ENCODE measurements around the gene ERFE.

GRCh38 chr2:238163481-238164198, 4.9 kb downstream of the ERFE start:
- no peak for TF ChIP-seq POLR2A (IDR thresholded peaks at IDR 0.05)
- no peak for TF ChIP-seq CTCF (IDR thresholded peaks at IDR 0.05)
